WTC11 (cell line): ENCODE measurements around the gene CD48. TPM values are rescaled to one million over a fixed set of nuclear protein-coding genes. Genes with fewer than 3 reads are reported as not detected.

ENCODE experiments used
- ATAC-seq: fragments of 200-7000 bp; cut with Tn5 transposase; 2 replicates; pipeline ENCODE4 v1.10.0; 2021; ENCODE audit warnings: mild to moderate bottlenecking, moderate library complexity
- CTCF ChIA-PET: fragments of 300-600 bp; sonication (Branson Sonifier 250); formaldehyde crosslinking; loops from one replicate; lab custom pipeline; 2021; ENCODE audit warnings: antibody characterized with exemption; lab: Charles Lee
- POLR2A ChIA-PET: fragments of 350-600 bp; sonication (Branson Sonifier 250); formaldehyde crosslinking; loops from one replicate; lab custom pipeline; 2021; ENCODE audit warnings: antibody characterized with exemption; lab: Charles Lee
- DNase-seq: peaks from one replicate; pipeline ENCODE4 v3.0.0; 2021; ENCODE audit warnings: low spot score
- H3K27ac Mint-ChIP-seq: 2 replicates; pipeline ENCODE4 v1.8.0; 2021; ENCODE audit warnings: mixed read lengths
- H3K27me3 Mint-ChIP-seq: 2 replicates; pipeline ENCODE4 v1.8.0; 2021; ENCODE audit warnings: low read depth, mild to moderate bottlenecking, moderate library complexity, mixed read lengths
- H3K36me3 Mint-ChIP-seq: 2 replicates; pipeline ENCODE4 v1.8.0; 2021; ENCODE audit warnings: mixed read lengths
- H3K4me1 Mint-ChIP-seq: 2 replicates; pipeline ENCODE4 v1.8.0; 2022; ENCODE audit warnings: mixed read lengths
- H3K4me3 Mint-ChIP-seq: 2 replicates; pipeline ENCODE4 v1.8.0; 2021; ENCODE audit warnings: mild to moderate bottlenecking, moderate library complexity, mixed read lengths
- H3K9me3 Mint-ChIP-seq: 2 replicates; pipeline ENCODE4 v1.8.0; 2021; ENCODE audit warnings: mixed read lengths
- ATF1 ChIP-seq: sonication (generic); formaldehyde crosslinking; IDR thresholded peaks from 2 replicates; pipeline ENCODE4 v1.8.1; 2023; ENCODE audit warnings: mild to moderate bottlenecking, moderate library complexity, missing genetic modification reagents
- CREM ChIP-seq: sonication (generic); formaldehyde crosslinking; IDR thresholded peaks from 2 replicates; pipeline ENCODE4 v1.8.1; 2022; ENCODE audit warnings: mild to moderate bottlenecking, missing genetic modification reagents, moderate library complexity
- ESRRA ChIP-seq: sonication (generic); formaldehyde crosslinking; IDR thresholded peaks from 2 replicates; pipeline ENCODE4 v1.8.1; 2022; ENCODE audit warnings: mild to moderate bottlenecking, missing genetic modification reagents, borderline replicate concordance
- GRHL2 ChIP-seq: fragments of 250-450 bp; sonication (Bioruptor Pico); IDR thresholded peaks from 2 replicates; pipeline ENCODE4 v1.8.0; 2022; ENCODE audit warnings: mild to moderate bottlenecking, moderate library complexity; ENCODE audit not compliant: insufficient replicate concordance, severe bottlenecking
- IRF2 ChIP-seq: sonication (generic); formaldehyde crosslinking; IDR thresholded peaks from 2 replicates; pipeline ENCODE4 v1.8.0; 2022; ENCODE audit warnings: low read depth, missing genetic modification reagents, borderline replicate concordance
- MLX ChIP-seq: sonication (generic); formaldehyde crosslinking; IDR thresholded peaks from 2 replicates; pipeline ENCODE4 v1.8.1; 2023; ENCODE audit warnings: mild to moderate bottlenecking, missing genetic modification reagents, moderate library complexity
- NFATC4 ChIP-seq: fragments of 250-450 bp; sonication (Bioruptor Pico); IDR thresholded peaks from 2 replicates; pipeline ENCODE4 v1.9.0; 2021; ENCODE audit warnings: mild to moderate bottlenecking
- STAT6 ChIP-seq: sonication (generic); formaldehyde crosslinking; conservative IDR thresholded peaks from 2 replicates; pipeline ENCODE4 v1.8.1; 2023; ENCODE audit warnings: mild to moderate bottlenecking, low read depth, missing genetic modification reagents, moderate library complexity
- TEAD4 ChIP-seq: sonication (generic); formaldehyde crosslinking; IDR thresholded peaks from 2 replicates; pipeline ENCODE4 v1.8.0; 2022; ENCODE audit warnings: mild to moderate bottlenecking, missing genetic modification reagents
- USF2 ChIP-seq: sonication (generic); formaldehyde crosslinking; IDR thresholded peaks from 2 replicates; pipeline ENCODE4 v1.8.1; 2023; ENCODE audit warnings: mild to moderate bottlenecking, missing genetic modification reagents, moderate library complexity
- total RNA-seq: library from RNA; stranded (reverse); gene quantifications from 3 replicates; pipeline ENCODE4 v1.2.3, GENCODE V29; 2021
- TF ChIP-seq, protein P1 (sequence below): fragments of 250-450 bp; sonication (Bioruptor Pico); IDR thresholded peaks from 2 replicates; pipeline ENCODE4 v1.9.0; 2021; ENCODE audit warnings: mild to moderate bottlenecking
- TF ChIP-seq, protein P2 (sequence below): fragments of 250-450 bp; sonication (Bioruptor Pico); IDR thresholded peaks from 2 replicates; pipeline ENCODE4 v1.9.0; 2021; ENCODE audit warnings: mild to moderate bottlenecking, borderline replicate concordance

Gene CD48
- total RNA-seq, 1 experiment from 2014 or later, result 0.66 TPM

DNA sequence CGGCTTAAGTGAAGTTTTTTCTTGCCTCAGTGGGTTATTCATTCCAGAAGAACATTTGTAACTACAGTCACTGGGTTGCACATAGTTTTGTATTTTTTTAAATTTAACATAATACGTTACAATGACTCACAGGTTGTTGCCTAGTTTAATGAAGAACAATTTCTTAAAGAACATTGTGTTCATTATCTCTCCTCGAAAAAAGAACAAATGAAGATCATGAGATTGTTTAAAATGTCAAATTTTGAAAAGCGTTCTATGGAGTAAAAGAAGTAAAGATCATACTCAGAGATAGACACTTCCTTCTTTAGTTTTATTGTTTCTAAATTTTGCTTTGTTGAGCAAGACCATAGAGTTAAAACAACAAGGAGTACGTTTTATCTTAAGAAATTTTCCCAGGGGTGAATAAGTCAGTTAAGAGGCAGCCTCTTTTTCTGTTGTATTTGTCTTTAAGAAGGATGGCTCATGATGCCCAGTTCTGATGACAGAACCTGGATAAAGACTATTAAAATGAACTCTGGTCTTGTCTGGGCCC, 54.3 kb downstream of the CD48 start:
- no peak for ATAC-seq
- peaks cover 19% of the 10 kb centered on the region for H3K9me3 Mint-ChIP-seq
- TF ChIP-seq TEAD4 (CRISPR knock-in tag), result no peak
- no peak for TF ChIP-seq STAT6 (CRISPR knock-in tag)
- TF ChIP-seq CREM (CRISPR knock-in tag), result no peak
- TF ChIP-seq GRHL2 (CRISPR knock-in tag), result no peak
- TF ChIP-seq, protein P1, sequence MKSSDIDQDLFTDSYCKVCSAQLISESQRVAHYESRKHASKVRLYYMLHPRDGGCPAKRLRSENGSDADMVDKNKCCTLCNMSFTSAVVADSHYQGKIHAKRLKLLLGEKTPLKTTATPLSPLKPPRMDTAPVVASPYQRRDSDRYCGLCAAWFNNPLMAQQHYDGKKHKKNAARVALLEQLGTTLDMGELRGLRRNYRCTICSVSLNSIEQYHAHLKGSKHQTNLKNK (CRISPR knock-in tag), result no peak
- H3K4me3 Mint-ChIP-seq, result no peak overlapping the region
- H3K27me3 Mint-ChIP-seq, result peaks cover 6% of the 10 kb centered on the region; the same call in 1 of the 2 replicates
- peaks cover 12% of the 10 kb centered on the region for H3K36me3 Mint-ChIP-seq
- no peak overlapping the region for H3K27ac Mint-ChIP-seq
- DNase-seq, result no peak
- ChIA-PET CTCF (interaction anchor here (1.0 kb wide), 1 partner anchor 18 kb away, joined by 4 read pairs; no protein-coding TSS in a partner anchor), POLR2A (no interaction called here)
- H3K4me1 Mint-ChIP-seq, result peaks cover 44% of the 10 kb centered on the region

- peaks cover 12% of the 10 kb centered on the region for H3K36me3 Mint-ChIP-seq
- H3K4me1 Mint-ChIP-seq, result peaks cover 50% of the 10 kb centered on the region
- ATAC-seq (no peak), DNase-seq (no peak)
- no peak overlapping the region for H3K27ac Mint-ChIP-seq
- H3K9me3 Mint-ChIP-seq, result peaks cover 19% of the 10 kb centered on the region
- TF ChIP-seq, protein P2, sequence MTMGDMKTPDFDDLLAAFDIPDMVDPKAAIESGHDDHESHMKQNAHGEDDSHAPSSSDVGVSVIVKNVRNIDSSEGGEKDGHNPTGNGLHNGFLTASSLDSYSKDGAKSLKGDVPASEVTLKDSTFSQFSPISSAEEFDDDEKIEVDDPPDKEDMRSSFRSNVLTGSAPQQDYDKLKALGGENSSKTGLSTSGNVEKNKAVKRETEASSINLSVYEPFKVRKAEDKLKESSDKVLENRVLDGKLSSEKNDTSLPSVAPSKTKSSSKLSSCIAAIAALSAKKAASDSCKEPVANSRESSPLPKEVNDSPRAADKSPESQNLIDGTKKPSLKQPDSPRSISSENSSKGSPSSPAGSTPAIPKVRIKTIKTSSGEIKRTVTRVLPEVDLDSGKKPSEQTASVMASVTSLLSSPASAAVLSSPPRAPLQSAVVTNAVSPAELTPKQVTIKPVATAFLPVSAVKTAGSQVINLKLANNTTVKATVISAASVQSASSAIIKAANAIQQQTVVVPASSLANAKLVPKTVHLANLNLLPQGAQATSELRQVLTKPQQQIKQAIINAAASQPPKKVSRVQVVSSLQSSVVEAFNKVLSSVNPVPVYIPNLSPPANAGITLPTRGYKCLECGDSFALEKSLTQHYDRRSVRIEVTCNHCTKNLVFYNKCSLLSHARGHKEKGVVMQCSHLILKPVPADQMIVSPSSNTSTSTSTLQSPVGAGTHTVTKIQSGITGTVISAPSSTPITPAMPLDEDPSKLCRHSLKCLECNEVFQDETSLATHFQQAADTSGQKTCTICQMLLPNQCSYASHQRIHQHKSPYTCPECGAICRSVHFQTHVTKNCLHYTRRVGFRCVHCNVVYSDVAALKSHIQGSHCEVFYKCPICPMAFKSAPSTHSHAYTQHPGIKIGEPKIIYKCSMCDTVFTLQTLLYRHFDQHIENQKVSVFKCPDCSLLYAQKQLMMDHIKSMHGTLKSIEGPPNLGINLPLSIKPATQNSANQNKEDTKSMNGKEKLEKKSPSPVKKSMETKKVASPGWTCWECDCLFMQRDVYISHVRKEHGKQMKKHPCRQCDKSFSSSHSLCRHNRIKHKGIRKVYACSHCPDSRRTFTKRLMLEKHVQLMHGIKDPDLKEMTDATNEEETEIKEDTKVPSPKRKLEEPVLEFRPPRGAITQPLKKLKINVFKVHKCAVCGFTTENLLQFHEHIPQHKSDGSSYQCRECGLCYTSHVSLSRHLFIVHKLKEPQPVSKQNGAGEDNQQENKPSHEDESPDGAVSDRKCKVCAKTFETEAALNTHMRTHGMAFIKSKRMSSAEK (CRISPR knock-in tag), result no peak
- TF ChIP-seq, protein P1 (CRISPR knock-in tag), result no peak
- no peak for TF ChIP-seq ESRRA
- no peak for TF ChIP-seq MLX (CRISPR knock-in tag)
- no peak for TF ChIP-seq NFATC4 (CRISPR knock-in tag)
- TF ChIP-seq CREM (CRISPR knock-in tag), result no peak
- no peak for TF ChIP-seq USF2
- no peak for TF ChIP-seq STAT6 (CRISPR knock-in tag)
- TF ChIP-seq IRF2 (CRISPR knock-in tag), result no peak
- TF ChIP-seq GRHL2 (CRISPR knock-in tag), result no peak
- TF ChIP-seq ATF1 (CRISPR knock-in tag), result no peak
- H3K4me3 Mint-ChIP-seq, result no peak overlapping the region
- H3K27me3 Mint-ChIP-seq, result peaks cover 6% of the 10 kb centered on the region; the same call in 1 of the 2 replicates
- ChIA-PET POLR2A (no interaction called here), CTCF (interaction anchor here (0.7 kb wide), 1 partner anchor 19 kb away, joined by 4 read pairs; no protein-coding TSS in a partner anchor)
Measured at GRCh38 chr1:160656737-160657136, 54.9 kb downstream of the CD48 start.
